Large intestine (tissue), 3 donors: ENCODE results near the gene HOXB8. TPM values are rescaled to one million over a fixed set of nuclear protein-coding genes. Genes with fewer than 3 reads are reported as not detected.

Experiments
- DNase-seq, 2 donors: peaks; one replicate each; pipeline versions ENCODE4 v3.0.0 to v3.0.0-alpha.2; 2013
- H3K27ac ChIP-seq: one replicate; pipeline ENCODE4 v1.5.1; 2013; ENCODE audit warnings: low read length
- H3K27me3 ChIP-seq: 2 replicates; pipeline ENCODE4 v1.6.1; 2013; ENCODE audit warnings: low read length; ENCODE audit not compliant: control insufficient read depth, insufficient read depth
- H3K36me3 ChIP-seq: 2 replicates; pipeline ENCODE4 v1.6.1; 2013; ENCODE audit warnings: low read length; ENCODE audit not compliant: control insufficient read depth, insufficient read depth
- H3K4me1 ChIP-seq: one replicate; pipeline ENCODE4 v1.6.1; 2013; ENCODE audit warnings: low read length; ENCODE audit not compliant: control insufficient read depth, insufficient read depth
- H3K4me3 ChIP-seq: one replicate; pipeline ENCODE4 v1.5.1; 2013; ENCODE audit warnings: low read length
- H3K9me3 ChIP-seq: one replicate; pipeline ENCODE4 v1.6.1; 2013; ENCODE audit warnings: mild to moderate bottlenecking, low read depth, low read length, moderate library complexity; ENCODE audit not compliant: control insufficient read depth
- WGBS: methylation state at CpG from one replicate; pipeline ENCODE4 v1.1.5; 2013; ENCODE audit warnings: low lambda C conversion rate; ENCODE audit not compliant: insufficient coverage; 5-methylcytosine and 5-hydroxymethylcytosine counted together
- polyA plus RNA-seq: library from polyadenylated mRNA; unstranded; fragments of 120-200 nt; gene quantifications from one replicate; pipeline ENCODE4 v1.2.1, GENCODE V29; 2013

Gene HOXB8
- polyA plus RNA-seq, 1 donor = 1.8 TPM

DNA sequence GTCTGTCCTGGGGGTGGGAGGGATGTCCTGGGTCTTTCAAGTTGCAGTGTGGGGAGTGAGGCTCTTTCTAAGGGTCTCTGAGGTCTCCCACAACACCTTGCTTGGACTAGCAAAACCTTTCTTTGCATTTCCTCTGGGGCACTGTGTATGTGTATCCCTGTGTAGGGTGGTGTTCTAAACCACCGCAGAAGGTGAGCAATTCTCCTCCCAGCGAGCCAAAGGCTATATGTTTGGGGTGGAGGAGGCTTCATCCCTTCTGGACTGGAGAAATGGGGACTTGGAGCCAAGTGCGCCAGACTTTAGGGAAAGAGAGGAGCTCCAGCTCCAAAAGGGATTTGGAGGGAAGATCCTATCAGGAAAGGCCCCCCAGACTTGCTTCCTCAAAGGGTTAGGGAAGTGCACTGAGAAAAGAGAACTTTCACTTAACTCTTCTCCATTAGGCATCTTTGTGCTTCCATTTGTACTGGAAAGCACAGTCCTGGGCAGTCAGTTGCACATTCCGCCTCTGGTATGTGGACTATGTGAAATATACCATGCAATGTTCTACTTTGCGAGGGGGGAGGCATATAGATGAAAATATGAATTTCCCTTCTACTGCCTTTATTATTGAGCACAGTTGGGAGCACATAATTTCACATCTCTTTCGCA is 29.9 kb upstream of the HOXB8 start:
- Histone ChIP-seq H3K4me3 (no peak overlapping the region), H3K27ac (no peak overlapping the region), H3K27me3 (peaks cover 98% of the 10 kb centered on the region), H3K36me3 (no peaks in the 10 kb centered on the region), H3K4me1 (peaks cover 13% of the 10 kb centered on the region), H3K9me3 (peaks cover 21% of the 10 kb centered on the region)
- 33% methylated on average over 1 of the region's 6 CpGs for WGBS
- DNase-seq = no peak

GRCh38 chr17:48644159-48644558 is 29.1 kb upstream of the HOXB8 start:
- H3K4me1 ChIP-seq = peaks cover 13% of the 10 kb centered on the region
- WGBS = no CpG with 5 or more reads among the region's 1 CpG
- H3K9me3 ChIP-seq = peaks cover 21% of the 10 kb centered on the region
- H3K27me3 ChIP-seq = peaks cover 99% of the 10 kb centered on the region
- DNase-seq = no peak
- H3K27ac ChIP-seq = no peak overlapping the region
- no peaks in the 10 kb centered on the region for H3K36me3 ChIP-seq
- no peak overlapping the region for H3K4me3 ChIP-seq

GRCh38 chr17:48643697-48644012 is 28.6 kb upstream of the HOXB8 start:
- DNase-seq = no peak
- H3K9me3 ChIP-seq = peaks cover 21% of the 10 kb centered on the region
- H3K36me3 ChIP-seq = no peaks in the 10 kb centered on the region
- H3K4me1 ChIP-seq = peaks cover 14% of the 10 kb centered on the region
- H3K4me3 ChIP-seq = no peak overlapping the region
- peaks cover 100% of the 10 kb centered on the region for H3K27me3 ChIP-seq
- H3K27ac ChIP-seq = no peak overlapping the region

DNA sequence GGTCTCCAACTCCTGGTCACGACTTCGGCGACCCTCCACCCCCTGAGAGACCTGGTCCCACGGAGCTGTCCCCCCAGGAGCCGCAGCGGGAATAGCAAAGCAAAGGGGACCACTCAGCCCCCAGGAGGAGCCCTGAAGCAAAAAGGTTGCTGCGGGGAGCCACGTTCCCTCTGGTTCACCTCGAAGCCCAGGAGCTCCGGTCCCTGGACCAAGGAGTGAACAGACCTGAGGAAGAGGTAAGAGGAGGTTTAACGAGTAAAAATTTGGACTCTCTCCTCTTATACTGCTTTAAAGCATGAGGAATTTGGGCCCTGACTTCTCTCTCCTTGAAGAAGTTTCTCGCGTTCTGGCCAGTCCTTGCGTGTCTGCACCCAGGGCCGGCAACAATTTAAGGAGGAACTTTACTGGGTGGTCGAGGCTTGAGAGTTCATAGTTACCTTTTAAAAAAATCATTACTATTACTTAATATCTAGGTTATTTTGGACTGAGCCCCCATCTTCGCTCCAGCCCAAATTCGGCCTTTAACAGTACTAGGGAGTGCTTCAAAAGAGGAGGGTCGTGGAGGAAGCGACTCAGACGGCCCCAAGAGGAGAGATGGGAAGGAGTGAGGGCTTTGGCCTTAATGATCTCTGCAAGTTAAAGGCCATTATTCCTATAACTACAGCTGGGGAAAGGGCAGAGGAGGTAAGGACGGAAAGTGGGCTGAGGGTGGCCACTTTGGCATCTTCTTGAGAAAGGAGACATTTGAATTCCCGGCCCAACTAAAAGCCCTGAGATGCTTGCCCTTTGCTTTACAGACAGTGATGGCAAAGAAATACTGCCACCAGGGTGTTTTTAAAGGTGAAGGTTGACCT is 28.0 kb upstream of the HOXB8 start:
- Histone ChIP-seq H3K36me3 (no peaks in the 10 kb centered on the region), H3K27ac (no peak overlapping the region), H3K27me3 (peaks cover 100% of the 10 kb centered on the region), H3K4me3 (no peak overlapping the region), H3K9me3 (peaks cover 21% of the 10 kb centered on the region), H3K4me1 (peaks cover 16% of the 10 kb centered on the region)
- WGBS = no CpG with 5 or more reads among the region's 23 CpGs
- no peak for DNase-seq

GRCh38 chr17:48642059-48642842 is 27.2 kb upstream of the HOXB8 start:
- WGBS = no CpG with 5 or more reads among the region's 58 CpGs
- no peak overlapping the region for H3K4me3 ChIP-seq

DNA sequence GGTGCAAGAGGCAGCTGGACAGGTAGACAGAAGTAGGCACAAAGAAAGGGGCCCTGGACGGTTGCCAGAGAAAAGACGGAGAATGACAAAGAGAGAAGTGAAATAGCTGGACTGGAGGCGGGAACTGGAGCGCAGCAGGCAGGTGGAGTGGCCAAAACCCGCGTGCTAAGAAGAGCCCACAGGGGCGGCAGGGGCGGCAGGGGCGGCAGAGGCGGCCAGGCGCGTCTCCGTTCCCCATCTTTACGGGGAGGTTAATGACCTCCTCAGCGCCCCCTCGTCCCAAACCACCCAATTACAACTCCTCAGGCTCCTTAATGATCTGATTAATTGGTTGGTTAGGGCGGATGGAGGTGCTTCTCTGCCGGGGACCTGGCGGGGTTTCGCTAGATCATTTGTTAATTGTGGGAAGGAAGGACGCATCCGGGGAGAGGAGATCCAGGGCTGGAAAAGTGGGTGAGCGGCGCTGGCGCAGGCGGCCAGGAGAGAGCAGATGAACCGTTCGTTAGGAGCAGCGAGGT is 26.5 kb upstream of the HOXB8 start:
- no peaks in the 10 kb centered on the region for H3K36me3 ChIP-seq
- peaks cover 10% of the 10 kb centered on the region for H3K4me1 ChIP-seq
- DNase-seq = no peak
- H3K27ac ChIP-seq = no peak overlapping the region
- H3K4me3 ChIP-seq = no peak overlapping the region
- peaks cover 20% of the 10 kb centered on the region for H3K9me3 ChIP-seq
- WGBS = 0% methylated on average over 1 of the region's 29 CpGs
- peaks cover 100% of the 10 kb centered on the region for H3K27me3 ChIP-seq

More at GRCh38 chr17:48642059-48642842, 27.2 kb upstream of the HOXB8 start:
- Histone ChIP-seq H3K4me1 (peaks cover 11% of the 10 kb centered on the region), H3K9me3 (peaks cover 21% of the 10 kb centered on the region), H3K36me3 (no peaks in the 10 kb centered on the region), H3K27me3 (peaks cover 100% of the 10 kb centered on the region), H3K27ac (no peak overlapping the region)
- DNase-seq = no peak

DNA sequence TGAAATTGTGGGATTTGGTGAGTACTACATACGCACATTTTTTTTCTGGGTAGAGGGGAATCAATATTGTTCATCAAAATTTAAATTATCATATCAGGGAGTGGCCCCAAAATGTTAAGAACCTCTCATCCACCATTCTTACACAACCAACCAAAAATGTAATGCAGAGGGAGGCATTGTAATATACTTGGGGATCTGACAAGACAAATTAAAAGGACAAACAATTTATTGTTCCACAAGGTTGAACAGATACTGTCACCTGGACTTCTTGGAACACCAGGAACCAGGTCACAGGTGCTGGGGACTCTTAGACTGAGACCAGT is 25.7 kb upstream of the HOXB8 start:
- H3K4me1 ChIP-seq = peaks cover 2% of the 10 kb centered on the region
- H3K9me3 ChIP-seq = peaks cover 13% of the 10 kb centered on the region
- peaks cover 100% of the 10 kb centered on the region for H3K27me3 ChIP-seq
- no CpG with 5 or more reads among the region's 1 CpG for WGBS
- DNase-seq = no peak
- no peaks in the 10 kb centered on the region for H3K36me3 ChIP-seq
- H3K27ac ChIP-seq = no peak overlapping the region
- H3K4me3 ChIP-seq = no peak overlapping the region

- Histone ChIP-seq H3K4me3 (no peak overlapping the region), H3K4me1 (peaks cover 3% of the 10 kb centered on the region), H3K9me3 (peaks cover 13% of the 10 kb centered on the region), H3K36me3 (no peaks in the 10 kb centered on the region), H3K27me3 (peaks cover 100% of the 10 kb centered on the region), H3K27ac (no peak overlapping the region)
- DNase-seq = no peak
- WGBS = no CpG with 5 or more reads among the region's 6 CpGs
Measured at GRCh38 chr17:48639982-48640857, 25.1 kb upstream of the HOXB8 start.

DNA sequence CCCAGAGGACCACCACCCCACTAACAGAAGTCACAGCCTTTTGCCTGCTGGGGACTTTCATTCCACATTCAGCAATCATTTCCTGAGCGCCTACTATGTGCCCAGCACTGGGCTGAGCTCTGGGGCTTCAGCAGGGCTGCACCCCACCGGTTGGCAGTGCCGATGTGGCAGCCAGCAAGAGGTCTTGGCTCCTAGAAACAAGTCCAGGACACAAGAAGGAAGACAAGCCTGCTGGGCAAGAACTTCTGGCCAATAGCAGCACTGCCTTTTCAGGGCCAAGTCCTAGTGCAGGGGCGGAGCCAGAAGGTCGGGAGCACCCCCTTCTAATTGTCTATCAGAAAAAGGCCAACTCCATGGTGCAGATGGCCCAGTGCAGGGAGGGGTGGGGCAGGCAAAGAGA is 24.0 kb upstream of the HOXB8 start:
- Histone ChIP-seq H3K27me3 (peaks cover 100% of the 10 kb centered on the region), H3K4me1 (peaks cover 14% of the 10 kb centered on the region), H3K36me3 (no peaks in the 10 kb centered on the region), H3K9me3 (peaks cover 13% of the 10 kb centered on the region), H3K27ac (no peak overlapping the region), H3K4me3 (no peak overlapping the region)
- WGBS = no CpG with 5 or more reads among the region's 5 CpGs
- DNase-seq = no peak
